Endothelial cell of umbilical vein (primary cell): ENCODE results near the gene PPIL1. TPM values are rescaled to one million over a fixed set of nuclear protein-coding genes. Genes with fewer than 3 reads are reported as not detected.

ENCODE experiments used
- BruUV-seq: library from RNA; stranded (reverse); fragments of 400-500 nt; replicated peaks from 2 replicates; lab custom pipeline; 2021; lab: Mats Ljungman, UMichigan
- CTCF ChIA-PET: fragments of 300-600, 350-600 bp; sonication (Branson Sonifier 250); formaldehyde crosslinking; loops from one replicate; lab custom pipeline; 2021; ENCODE audit warnings: antibody characterized with exemption, inconsistent platforms; lab: Charles Lee
- POLR2A ChIA-PET: fragments of 300-600, 350-600 bp; sonication (Branson Sonifier 250); formaldehyde crosslinking; loops from one replicate; lab custom pipeline; 2021; ENCODE audit warnings: antibody characterized with exemption, inconsistent platforms; lab: Charles Lee
- DNase-seq: peaks from one replicate; pipeline ENCODE4 v3.0.0-alpha.2; 2011; ENCODE audit warnings: low read depth, low spot score
- FAIRE-seq: peaks from 2 replicates; lab custom pipeline; 2011; peaks lifted over from hg19 to GRCh38; lab: Jason Lieb, UNC
- H2AFZ ChIP-seq: 2 replicates; pipeline ENCODE4 v1.6.0; 2012; ENCODE audit warnings: low read depth, low read length, control low read depth, inconsistent platforms
- H3K27ac ChIP-seq: 2 replicates; pipeline ENCODE4 v1.5.1; 2011; ENCODE audit warnings: low read depth, mild to moderate bottlenecking, control low read depth, low read length, moderate library complexity; ENCODE audit not compliant: insufficient read depth
- H3K27me3 ChIP-seq, 2 experiments: 2 replicates each; pipeline versions ENCODE4 v1.6.0 to v1.6.1; 2011; ENCODE audit warnings: low read length in 2 of 2, mixed read lengths in 1 of 2; ENCODE audit not compliant: control insufficient read depth in 2 of 2, insufficient read depth in 2 of 2
- H3K36me3 ChIP-seq, 2 experiments: 2 replicates in 1 of 2; 3 replicates in 1 of 2; pipeline ENCODE4 v1.5.1; 2011; ENCODE audit warnings: low read length in 2 of 2, mild to moderate bottlenecking in 1 of 2, moderate library complexity in 1 of 2; ENCODE audit not compliant: control insufficient read depth in 2 of 2, insufficient read depth in 2 of 2; ENCODE audit errors: extremely low read depth in 1 of 2
- H3K4me1 ChIP-seq: 3 replicates; pipeline ENCODE4 v1.5.1; 2011; ENCODE audit warnings: mild to moderate bottlenecking, low read length; ENCODE audit not compliant: control insufficient read depth, insufficient read depth; ENCODE audit errors: extremely low read depth
- H3K4me2 ChIP-seq: 2 replicates; pipeline ENCODE4 v1.6.1; 2011; ENCODE audit warnings: low read length, control low read depth, mixed read lengths; ENCODE audit not compliant: insufficient read depth
- H3K4me3 ChIP-seq, 3 experiments: fragments of 200-600 bp in 1 of 3; sonication (generic), shearing (Covaris generic) in 1 of 3; replicated peaks in 1 of 3; 2 replicates each; pipeline ENCODE4 v1.5.1; 2011 to 2016; ENCODE audit warnings: control low read depth in 3 of 3, low read length in 3 of 3, mild to moderate bottlenecking in 2 of 3, inconsistent platforms in 1 of 3, low read depth in 1 of 3, moderate library complexity in 1 of 3; ENCODE audit not compliant: insufficient read depth in 1 of 3
- H3K79me2 ChIP-seq: 2 replicates; pipeline ENCODE4 v1.6.0; 2012; ENCODE audit warnings: low read length, inconsistent platforms; ENCODE audit not compliant: control insufficient read depth, insufficient read depth
- H3K9ac ChIP-seq: replicated peaks from 2 replicates; pipeline ENCODE3; 2011; ENCODE audit warnings: low read length, control low read depth; ENCODE audit not compliant: insufficient read depth; ENCODE audit errors: extremely low read depth
- H3K9me1 ChIP-seq: replicated peaks from 3 replicates; pipeline ENCODE4 v1.6.0; 2011; ENCODE audit warnings: mild to moderate bottlenecking, low read length; ENCODE audit not compliant: control insufficient read depth, insufficient read depth; ENCODE audit errors: extremely low read depth
- H3K9me3 ChIP-seq: replicated peaks from 2 replicates; pipeline ENCODE4 v1.5.1; 2012; ENCODE audit warnings: low read length, inconsistent platforms; ENCODE audit not compliant: control insufficient read depth, insufficient read depth
- H4K20me1 ChIP-seq: replicated peaks from 2 replicates; pipeline ENCODE3; 2011; ENCODE audit warnings: mild to moderate bottlenecking, low read length; ENCODE audit not compliant: control insufficient read depth, insufficient read depth; ENCODE audit errors: extremely low read depth
- EZH2 ChIP-seq: IDR thresholded peaks from 2 replicates; pipeline ENCODE4 v1.6.1; 2012; ENCODE audit warnings: borderline replicate concordance, low read depth, mild to moderate bottlenecking, moderate library complexity, low read length, inconsistent platforms; ENCODE audit not compliant: severe bottlenecking
- GATA2 ChIP-seq: IDR thresholded peaks from 2 replicates; pipeline ENCODE4 v1.7.0; 2011; ENCODE audit warnings: low read depth, mild to moderate bottlenecking, moderate library complexity, mixed read lengths, low read length; ENCODE audit not compliant: insufficient read length, insufficient read depth
- JUN ChIP-seq: IDR thresholded peaks from 2 replicates; pipeline ENCODE4 v1.6.1; 2011; ENCODE audit warnings: borderline replicate concordance, low read depth; ENCODE audit not compliant: insufficient read length, insufficient read depth
- dilution Hi-C: fragments of 300-500 bp; cut with MboI; formaldehyde crosslinking; loops from one replicate; pipeline ENCODE4 v1.15.0; 2019; ENCODE audit warnings: low sequenced_read_pairs; ENCODE audit not compliant: extremely low pct_ligation_motif_present
- intact Hi-C: fragments of 100-400 bp; cut with micrococcal nuclease; formaldehyde crosslinking; loops from one replicate; pipeline ENCODE4 v1.10.0; 2022
- polyA plus RNA-seq, 4 experiments: library from polyadenylated mRNA; depleted of rRNA in 3 of 4; stranded (reverse) in 3 of 4; unstranded in 1 of 4; fragments of >200 nt; gene quantifications; 2 replicates each; pipeline versions ENCODE4 v1.2.1 to v1.2.3, GENCODE V29; 2011 to 2012; ENCODE audit warnings: missing spikeins in 1 of 4
- total RNA-seq: library from RNA; stranded (reverse); gene quantifications from 2 replicates; pipeline ENCODE4 v1.2.3, GENCODE V29; 2021
- TF ChIP-seq, protein P1 (sequence below), 2 donors: IDR thresholded peaks; 1 replicate in 1 of 2; 2 replicates in 1 of 2; pipeline ENCODE4 v1.5.1; 2011; ENCODE audit warnings: low read length in 2 of 2, mild to moderate bottlenecking in 2 of 2, moderate library complexity in 2 of 2, control low read depth in 1 of 2, inconsistent platforms in 1 of 2, low read depth in 1 of 2; ENCODE audit not compliant: insufficient read depth in 1 of 2; ENCODE audit errors: extremely low read depth in 1 of 2
- TF ChIP-seq, protein P2 (sequence below): IDR thresholded peaks from 2 replicates; pipeline ENCODE4 v1.6.1; 2011; ENCODE audit not compliant: insufficient read depth, insufficient read length

PPIL1 gene
- total and polyA plus RNA-seq, 2 donors (not counting 3 experiments of a cell fraction or from before 2014, with no cell fraction given): 28.6 to 35.6 TPM

DNA sequence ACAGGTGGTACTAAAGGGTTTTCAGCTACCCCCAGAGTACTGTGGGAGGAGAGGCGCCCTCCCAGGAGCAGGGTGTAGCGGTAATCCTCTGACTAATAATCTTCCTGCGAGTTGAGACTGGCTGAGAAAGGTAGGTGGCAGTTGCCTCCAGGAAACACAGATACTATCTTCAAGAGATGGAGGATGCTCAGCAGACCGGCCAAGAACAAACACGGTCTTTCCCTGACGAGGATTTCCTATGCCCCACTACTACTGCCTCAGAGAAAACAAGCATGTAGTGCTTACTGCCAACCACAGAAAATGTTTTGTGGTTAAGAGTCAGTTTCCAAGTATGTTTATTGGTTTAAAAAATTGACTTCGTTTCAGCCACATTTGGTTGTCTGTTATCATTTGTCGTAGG is 38.0 kb upstream of the PPIL1 start:
- no peaks in the 10 kb centered on the region for H3K27me3 ChIP-seq
- no peaks in the 10 kb centered on the region for H3K79me2 ChIP-seq
- H3K4me2 ChIP-seq: no peak overlapping the region
- intact Hi-C loops: no loop called here
- H3K4me3 ChIP-seq: no peak overlapping the region
- H3K27ac ChIP-seq: no peak overlapping the region
- H3K9me1 ChIP-seq: no peaks in the 10 kb centered on the region
- DNase-seq: no peak
- H3K36me3 ChIP-seq: peaks cover 0 to 5% of the 10 kb centered on the region in 2 experiments
- no peak for FAIRE-seq
- TF ChIP-seq, protein P1, sequence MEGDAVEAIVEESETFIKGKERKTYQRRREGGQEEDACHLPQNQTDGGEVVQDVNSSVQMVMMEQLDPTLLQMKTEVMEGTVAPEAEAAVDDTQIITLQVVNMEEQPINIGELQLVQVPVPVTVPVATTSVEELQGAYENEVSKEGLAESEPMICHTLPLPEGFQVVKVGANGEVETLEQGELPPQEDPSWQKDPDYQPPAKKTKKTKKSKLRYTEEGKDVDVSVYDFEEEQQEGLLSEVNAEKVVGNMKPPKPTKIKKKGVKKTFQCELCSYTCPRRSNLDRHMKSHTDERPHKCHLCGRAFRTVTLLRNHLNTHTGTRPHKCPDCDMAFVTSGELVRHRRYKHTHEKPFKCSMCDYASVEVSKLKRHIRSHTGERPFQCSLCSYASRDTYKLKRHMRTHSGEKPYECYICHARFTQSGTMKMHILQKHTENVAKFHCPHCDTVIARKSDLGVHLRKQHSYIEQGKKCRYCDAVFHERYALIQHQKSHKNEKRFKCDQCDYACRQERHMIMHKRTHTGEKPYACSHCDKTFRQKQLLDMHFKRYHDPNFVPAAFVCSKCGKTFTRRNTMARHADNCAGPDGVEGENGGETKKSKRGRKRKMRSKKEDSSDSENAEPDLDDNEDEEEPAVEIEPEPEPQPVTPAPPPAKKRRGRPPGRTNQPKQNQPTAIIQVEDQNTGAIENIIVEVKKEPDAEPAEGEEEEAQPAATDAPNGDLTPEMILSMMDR (IDR thresholded peaks at IDR 0.05; ENCODE audit: extremely low read depth in 1 of 2, insufficient read depth in 1 of 2, low read depth in 1 of 2, low read length in 2 of 2): no peak
- peak; percentile 23 for TF ChIP-seq GATA2
- no peak for TF ChIP-seq EZH2
- no peak for TF ChIP-seq JUN
- no TSS peak for BruUV-seq
- CTCF ChIA-PET: interaction anchor here (0.8 to 4.7 kb wide), 3 partner anchors 27 to 146 kb away, joined by 3 to 84 read pairs (median 16); no protein-coding TSS in a partner anchor
- dilution Hi-C loops: no loop called here
- H3K4me1 ChIP-seq: peaks cover 8% of the 10 kb centered on the region
- POLR2A ChIA-PET: no interaction called here
- H2AFZ ChIP-seq: no peak overlapping the region
- no peaks in the 10 kb centered on the region for H4K20me1 ChIP-seq
- no peak overlapping the region for H3K9ac ChIP-seq
- H3K9me3 ChIP-seq: no peaks in the 10 kb centered on the region

DNA sequence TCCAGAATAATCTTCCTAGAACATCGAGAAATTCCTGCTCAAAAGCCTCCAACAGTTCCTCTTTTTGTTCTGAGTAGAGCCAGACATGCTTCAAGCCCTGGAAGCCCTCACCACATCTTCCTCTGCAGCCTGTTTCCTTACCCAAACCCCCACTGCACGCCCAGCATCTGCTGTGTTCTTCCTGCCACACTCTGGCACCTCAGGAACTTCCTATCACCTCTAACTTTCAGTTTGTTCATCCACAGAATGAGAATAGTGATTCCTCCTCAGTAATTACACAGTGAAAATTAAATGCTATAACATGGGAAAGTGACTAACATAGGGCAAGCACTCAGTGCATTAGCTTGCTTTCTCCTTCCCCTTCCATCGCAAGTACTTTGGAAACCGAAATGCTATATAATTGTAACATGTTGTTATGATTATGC is 37.4 kb upstream of the PPIL1 start:
- DNase-seq (peak; percentile 43), FAIRE-seq (no peak)
- intact Hi-C loops: no loop called here
- no peak overlapping the region for H3K27ac ChIP-seq
- no peak overlapping the region for H3K4me3 ChIP-seq
- CTCF ChIA-PET: interaction anchor here (0.8 to 4.7 kb wide), 3 partner anchors 27 to 146 kb away, joined by 3 to 84 read pairs (median 16); no protein-coding TSS in a partner anchor
- H4K20me1 ChIP-seq: no peaks in the 10 kb centered on the region
- H2AFZ ChIP-seq: no peak overlapping the region
- no peak overlapping the region for H3K9ac ChIP-seq
- POLR2A ChIA-PET: no interaction called here
- H3K36me3 ChIP-seq: peaks cover 0 to 4% of the 10 kb centered on the region in 2 experiments
- TF ChIP-seq, protein P2, sequence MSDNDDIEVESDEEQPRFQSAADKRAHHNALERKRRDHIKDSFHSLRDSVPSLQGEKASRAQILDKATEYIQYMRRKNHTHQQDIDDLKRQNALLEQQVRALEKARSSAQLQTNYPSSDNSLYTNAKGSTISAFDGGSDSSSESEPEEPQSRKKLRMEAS: no peak
- H3K4me1 ChIP-seq: peaks cover 8% of the 10 kb centered on the region
- no TSS peak for BruUV-seq
- dilution Hi-C loops: no loop called here
- no peaks in the 10 kb centered on the region for H3K27me3 ChIP-seq
- H3K79me2 ChIP-seq: no peaks in the 10 kb centered on the region
- H3K9me1 ChIP-seq: no peaks in the 10 kb centered on the region
- no peaks in the 10 kb centered on the region for H3K9me3 ChIP-seq
- H3K4me2 ChIP-seq: no peak overlapping the region
